ENCODE measurements around the gene ADA. TPM values are rescaled to one million over a fixed set of nuclear protein-coding genes. Genes with fewer than 3 reads are reported as not detected.

ADA gene
- total RNA-seq, 4 donors from 2014 or later, result 19.4 to 34.8 (median 22.6) TPM

DNA sequence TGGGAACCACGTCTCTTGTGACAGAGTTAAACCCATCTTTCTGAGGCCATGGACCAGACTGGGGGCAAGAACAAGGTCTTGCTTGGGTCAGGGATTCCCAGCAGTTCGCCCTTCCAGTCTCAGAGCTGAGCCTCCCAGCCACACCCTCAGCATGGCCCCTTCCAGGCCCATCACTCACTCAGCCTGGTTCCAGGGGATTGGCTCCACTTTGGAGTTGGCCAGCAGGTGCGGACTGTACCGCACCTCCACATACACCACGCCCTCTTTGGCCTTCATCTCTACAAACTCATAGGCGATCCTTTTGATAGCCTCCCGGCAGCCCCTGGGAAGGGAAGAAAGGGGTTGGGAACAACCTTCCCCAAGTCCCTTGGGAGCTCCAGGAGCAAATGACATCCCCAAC is 25.2 kb downstream of the ADA start:
- TF ChIP-seq, protein P1, sequence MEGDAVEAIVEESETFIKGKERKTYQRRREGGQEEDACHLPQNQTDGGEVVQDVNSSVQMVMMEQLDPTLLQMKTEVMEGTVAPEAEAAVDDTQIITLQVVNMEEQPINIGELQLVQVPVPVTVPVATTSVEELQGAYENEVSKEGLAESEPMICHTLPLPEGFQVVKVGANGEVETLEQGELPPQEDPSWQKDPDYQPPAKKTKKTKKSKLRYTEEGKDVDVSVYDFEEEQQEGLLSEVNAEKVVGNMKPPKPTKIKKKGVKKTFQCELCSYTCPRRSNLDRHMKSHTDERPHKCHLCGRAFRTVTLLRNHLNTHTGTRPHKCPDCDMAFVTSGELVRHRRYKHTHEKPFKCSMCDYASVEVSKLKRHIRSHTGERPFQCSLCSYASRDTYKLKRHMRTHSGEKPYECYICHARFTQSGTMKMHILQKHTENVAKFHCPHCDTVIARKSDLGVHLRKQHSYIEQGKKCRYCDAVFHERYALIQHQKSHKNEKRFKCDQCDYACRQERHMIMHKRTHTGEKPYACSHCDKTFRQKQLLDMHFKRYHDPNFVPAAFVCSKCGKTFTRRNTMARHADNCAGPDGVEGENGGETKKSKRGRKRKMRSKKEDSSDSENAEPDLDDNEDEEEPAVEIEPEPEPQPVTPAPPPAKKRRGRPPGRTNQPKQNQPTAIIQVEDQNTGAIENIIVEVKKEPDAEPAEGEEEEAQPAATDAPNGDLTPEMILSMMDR (IDR thresholded peaks at IDR 0.05; ENCODE audit: low read depth), result no peak

DNA sequence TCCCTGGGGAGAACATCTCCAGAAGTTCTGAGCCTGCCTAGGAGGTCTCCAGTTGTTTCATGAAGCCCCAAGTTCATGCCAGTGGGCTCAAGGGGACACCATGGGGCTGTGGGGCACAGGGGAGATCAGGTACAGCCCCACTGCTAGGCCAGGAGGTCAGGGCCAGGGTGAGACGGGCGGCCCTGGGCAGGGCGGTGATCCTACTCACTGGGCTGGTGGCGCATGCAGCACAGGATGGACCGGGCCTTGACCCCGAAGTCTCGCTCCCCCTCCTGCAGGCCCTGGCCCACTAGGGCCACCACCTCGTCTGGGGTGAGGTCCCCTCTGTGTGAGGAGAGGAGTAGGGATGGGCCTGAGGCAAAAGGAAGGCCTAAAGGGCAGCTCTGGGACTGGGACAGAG is 26.1 kb downstream of the ADA start:
- TF ChIP-seq, protein P1 (IDR thresholded peaks at IDR 0.05; ENCODE audit: low read depth), result no peak

DNA sequence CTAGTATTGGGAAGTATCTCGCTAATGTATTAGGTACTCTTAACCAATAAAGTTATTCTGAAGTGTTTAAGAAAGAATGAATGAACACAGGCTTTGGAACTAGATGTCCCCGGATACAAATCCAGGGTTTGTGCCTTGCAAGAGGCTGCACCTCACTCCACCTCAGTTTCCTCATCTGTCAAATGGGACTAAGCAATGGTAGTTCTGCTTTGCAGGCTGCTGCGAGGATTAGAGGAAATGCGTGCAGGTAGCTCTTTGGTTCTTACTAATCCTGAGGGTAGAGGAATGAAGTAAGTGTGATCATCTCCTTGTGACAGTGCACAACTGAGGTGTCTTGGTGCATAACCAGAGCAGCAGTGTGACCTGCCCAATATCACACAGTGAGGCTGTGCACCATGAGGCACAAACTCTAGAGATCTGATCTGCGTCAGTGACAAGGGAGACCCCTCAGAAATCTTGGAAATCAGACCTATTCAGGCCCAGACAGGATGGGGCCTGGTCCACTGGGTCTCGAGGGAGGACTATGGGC is 26.7 kb downstream of the ADA start:
- TF ChIP-seq, protein P1 (IDR thresholded peaks at IDR 0.05; ENCODE audit: low read depth), result no peak

DNA sequence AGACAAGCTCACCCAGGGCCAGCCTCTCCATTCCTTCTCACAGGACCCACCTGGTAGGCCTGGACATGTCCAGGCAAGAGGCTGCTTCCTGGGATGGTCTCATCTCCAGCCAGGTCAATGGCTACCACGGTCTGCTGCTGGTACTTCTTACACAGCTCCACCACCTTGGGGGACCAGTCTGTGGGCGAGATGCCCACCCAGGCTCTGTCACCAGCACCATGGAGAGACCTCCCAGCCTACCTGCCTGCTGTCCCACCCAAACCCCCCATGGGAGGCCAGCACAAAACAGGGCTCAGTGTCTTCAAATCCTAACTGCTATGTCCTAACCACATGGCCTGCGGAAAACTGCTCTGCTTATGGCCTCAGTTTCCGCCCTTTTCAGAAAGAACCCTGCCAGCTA is 27.3 kb downstream of the ADA start:
- TF ChIP-seq, protein P1 (IDR thresholded peaks at IDR 0.05; ENCODE audit: low read depth), result no peak

DNA sequence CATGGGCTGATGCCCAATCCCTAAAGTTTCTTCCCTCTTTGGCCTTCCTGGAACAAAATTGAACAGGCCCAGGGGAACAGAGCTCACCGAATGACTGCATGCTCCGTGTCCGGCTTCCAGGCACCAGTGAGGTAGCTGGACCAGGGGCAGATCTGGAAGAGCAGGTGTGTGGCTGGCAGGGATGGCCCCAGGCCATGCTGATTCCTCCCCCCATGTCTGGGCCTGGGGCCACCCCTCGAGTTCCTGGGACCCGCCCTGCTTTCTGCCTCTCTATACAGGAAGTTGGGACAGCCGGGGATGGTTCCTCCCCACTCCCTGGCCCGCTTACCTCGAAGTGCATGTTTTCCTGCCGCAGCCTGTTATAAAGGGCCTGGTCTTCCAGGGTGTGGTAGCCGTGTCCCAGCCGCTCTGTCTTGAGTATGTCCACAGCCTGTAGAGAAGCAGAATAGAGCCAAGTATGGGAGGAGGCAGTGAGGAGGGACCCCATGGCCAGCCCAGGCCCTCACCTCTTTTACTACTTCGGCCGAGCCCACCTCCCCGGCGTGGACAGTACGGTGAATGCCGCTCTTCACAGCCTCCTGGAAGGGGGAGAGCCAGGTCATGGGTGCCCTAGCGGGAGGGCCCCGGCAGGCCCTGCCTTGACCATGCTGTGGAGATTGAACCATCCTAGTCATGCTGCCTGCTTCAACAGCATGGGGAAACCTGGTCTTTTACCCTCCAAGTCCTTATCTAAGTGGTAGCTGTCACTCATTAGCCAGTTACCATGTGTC is 28.8 kb downstream of the ADA start:
- TF ChIP-seq, protein P1 (IDR thresholded peaks at IDR 0.05; ENCODE audit: low read depth), result no peak

DNA sequence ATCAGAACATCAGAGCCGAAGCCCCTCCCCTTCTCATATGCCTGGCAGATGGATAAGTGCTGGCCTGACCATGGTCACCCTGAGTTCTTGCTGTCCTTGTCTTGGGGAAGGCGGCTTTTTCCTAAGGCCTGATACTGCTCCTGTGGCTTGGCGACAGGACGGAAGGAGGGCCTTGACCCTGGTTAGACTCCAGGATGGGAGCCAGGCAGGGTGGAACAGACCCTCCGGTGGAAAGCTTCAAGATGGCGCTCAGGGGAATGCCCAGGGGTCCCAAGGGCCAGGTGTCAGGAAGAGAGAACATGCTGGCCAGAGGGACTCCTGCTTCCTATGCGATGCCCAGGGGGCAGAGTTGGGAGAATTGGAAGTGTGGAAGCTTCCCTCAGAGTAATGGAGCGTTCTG is 29.6 kb downstream of the ADA start:
- TF ChIP-seq, protein P1 (IDR thresholded peaks at IDR 0.05; ENCODE audit: low read depth), result no peak

DNA sequence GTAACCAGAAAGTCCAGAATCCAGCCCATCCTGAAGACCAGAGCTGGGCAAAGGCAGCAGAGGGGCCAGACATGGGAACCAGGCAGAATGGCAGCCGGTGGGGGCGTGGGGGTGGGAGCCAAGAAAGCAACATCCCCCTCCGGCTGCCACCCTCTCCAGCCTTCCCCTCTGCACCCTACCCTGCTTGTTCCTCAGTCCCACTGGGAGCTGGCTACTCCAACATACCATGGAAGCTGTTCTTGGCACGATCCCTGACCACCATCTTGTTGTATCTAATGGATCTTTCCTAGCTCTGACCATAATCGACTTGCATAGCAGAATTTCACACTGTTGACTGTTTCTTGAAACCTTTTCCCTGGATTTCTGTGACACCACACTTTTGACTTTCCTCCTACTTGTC is 30.2 kb downstream of the ADA start:
- TF ChIP-seq, protein P1 (IDR thresholded peaks at IDR 0.05; ENCODE audit: low read depth), result no peak
